SK-N-SH treated with all-trans-retinoic acid at 6 μM for 48 hours (cell line): ENCODE measurements around the gene DPF3.

Experiments
- ATAC-seq: fragments of 200-7000 bp; cut with Tn5 transposase; 3 replicates; pipeline ENCODE4 v1.9.1; 2020; ENCODE audit warnings: mild to moderate bottlenecking, moderate library complexity
- ARNTL ChIP-seq: fragments of 450-650 bp; formaldehyde crosslinking; IDR thresholded peaks from 2 replicates; pipeline ENCODE4 v1.5.0; 2020; ENCODE audit warnings: low read depth, mild to moderate bottlenecking, moderate library complexity, borderline replicate concordance
- BACH2 ChIP-seq: fragments of 250-450 bp; sonication (Bioruptor Pico); IDR thresholded peaks from 2 replicates; pipeline ENCODE4 v1.9.0; 2021; ENCODE audit warnings: mild to moderate bottlenecking, borderline replicate concordance
- CREB5 ChIP-seq: fragments of 250-450 bp; sonication (Bioruptor Pico); IDR thresholded peaks from 2 replicates; pipeline ENCODE4 v1.5.1; 2020; ENCODE audit warnings: low read depth, mild to moderate bottlenecking, moderate library complexity
- CSDC2 ChIP-seq: fragments of 250-450 bp; sonication (Bioruptor Pico); IDR thresholded peaks from 2 replicates; pipeline ENCODE4 v1.5.0; 2020; ENCODE audit warnings: mild to moderate bottlenecking, moderate library complexity
- CSRNP3 ChIP-seq: fragments of 250-450 bp; sonication (Bioruptor Pico); IDR thresholded peaks from 2 replicates; pipeline ENCODE4 v1.5.1; 2021; ENCODE audit warnings: mild to moderate bottlenecking, moderate library complexity
- ESRRG ChIP-seq: fragments of 250-450 bp; sonication (Bioruptor Pico); IDR thresholded peaks from 2 replicates; pipeline ENCODE4 v1.6.1; 2021; ENCODE audit warnings: mild to moderate bottlenecking
- GLIS3 ChIP-seq: fragments of 250-450 bp; sonication (Bioruptor Pico); IDR thresholded peaks from 2 replicates; pipeline ENCODE4 v1.5.0; 2020; ENCODE audit warnings: mild to moderate bottlenecking, moderate library complexity
- ISL1 ChIP-seq: fragments of 250-450 bp; sonication (Bioruptor Pico); IDR thresholded peaks from 2 replicates; pipeline ENCODE4 v2.1.2; 2022; ENCODE audit warnings: mild to moderate bottlenecking, moderate library complexity
- OSR1 ChIP-seq: fragments of 250-450 bp; sonication (Bioruptor Pico); IDR thresholded peaks from 2 replicates; pipeline ENCODE4 v1.8.0; 2022; ENCODE audit warnings: moderate library complexity, mild to moderate bottlenecking, inconsistent platforms
- PATZ1 ChIP-seq: fragments of 250-450 bp; sonication (Bioruptor Pico); IDR thresholded peaks from 2 replicates; pipeline ENCODE4 v1.8.0; 2020; ENCODE audit warnings: mild to moderate bottlenecking, moderate library complexity, borderline replicate concordance
- POU6F1 ChIP-seq: fragments of 250-450 bp; sonication (Bioruptor Pico); IDR thresholded peaks from 2 replicates; pipeline ENCODE4 v1.8.0; 2021; ENCODE audit warnings: low read depth, mild to moderate bottlenecking, moderate library complexity, borderline replicate concordance
- PPARA ChIP-seq: fragments of 250-450 bp; sonication (Bioruptor Pico); IDR thresholded peaks from 2 replicates; pipeline ENCODE4 v1.5.0; 2020; ENCODE audit warnings: mild to moderate bottlenecking, borderline replicate concordance
- RARB ChIP-seq: fragments of 250-450 bp; sonication (Bioruptor Pico); IDR thresholded peaks from 2 replicates; pipeline ENCODE4 v1.8.0; 2021; ENCODE audit warnings: mild to moderate bottlenecking, moderate library complexity
- SNAI2 ChIP-seq: fragments of 250-450 bp; sonication (Bioruptor Pico); IDR thresholded peaks from 2 replicates; pipeline ENCODE4 v1.5.0; 2020; ENCODE audit warnings: mild to moderate bottlenecking, moderate library complexity
- TOX ChIP-seq: fragments of 250-450 bp; sonication (Bioruptor Pico); IDR thresholded peaks from 2 replicates; pipeline ENCODE4 v1.8.0; 2021; ENCODE audit warnings: mild to moderate bottlenecking, moderate library complexity, borderline replicate concordance
- TSHZ2 ChIP-seq: fragments of 250-450 bp; sonication (Bioruptor Pico); IDR thresholded peaks from 2 replicates; pipeline ENCODE4 v1.5.0; 2020; ENCODE audit warnings: mild to moderate bottlenecking, moderate library complexity
- ZC3H10 ChIP-seq: fragments of 250-450 bp; sonication (Bioruptor Pico); IDR thresholded peaks from 2 replicates; pipeline ENCODE4 v1.5.1; 2021; ENCODE audit warnings: mild to moderate bottlenecking, moderate library complexity
- ZFP3 ChIP-seq: fragments of 250-450 bp; sonication (Bioruptor Pico); IDR thresholded peaks from 2 replicates; pipeline ENCODE4 v1.5.0; 2020; ENCODE audit warnings: mild to moderate bottlenecking, moderate library complexity
- ZFP30 ChIP-seq: fragments of 450-650 bp; formaldehyde crosslinking; IDR thresholded peaks from 2 replicates; pipeline ENCODE4 v1.5.0; 2022; ENCODE audit warnings: mild to moderate bottlenecking, moderate library complexity
- ZNF565 ChIP-seq: fragments of 450-650 bp; formaldehyde crosslinking; conservative IDR thresholded peaks from 2 replicates; pipeline ENCODE4 v1.5.0; 2020; ENCODE audit warnings: low read depth, mild to moderate bottlenecking, moderate library complexity
- ZNF70 ChIP-seq: fragments of 450-650 bp; formaldehyde crosslinking; IDR thresholded peaks from 2 replicates; pipeline ENCODE4 v1.5.0; 2020; ENCODE audit warnings: mild to moderate bottlenecking, moderate library complexity

The DPF3 gene

GRCh38 chr14:72839753-72840607 is 53.9 kb downstream of the DPF3 start (continued):
- no peak for TF ChIP-seq TSHZ2 (CRISPR knock-in tag)
- TF ChIP-seq GLIS3 (CRISPR knock-in tag): no peak
- no peak for TF ChIP-seq PPARA (CRISPR knock-in tag)
- no peak for TF ChIP-seq SNAI2 (CRISPR knock-in tag)
- no peak for TF ChIP-seq ZFP30 (CRISPR knock-in tag)
- no peak for TF ChIP-seq PATZ1 (CRISPR knock-in tag)
- no peak for TF ChIP-seq TOX
- TF ChIP-seq CSDC2: no peak

- TF ChIP-seq ARNTL (CRISPR knock-in tag): no peak
- no peak for TF ChIP-seq SNAI2 (CRISPR knock-in tag)
- no peak for TF ChIP-seq BACH2
- no peak for TF ChIP-seq ESRRG
- ATAC-seq: no peak
Measured at GRCh38 chr14:72839351-72839750, 54.5 kb downstream of the DPF3 start.

GRCh38 chr14:72836085-72836484 is 57.8 kb downstream of the DPF3 start:
- ATAC-seq: no peak; the same call in 2 of the 3 replicates
- TF ChIP-seq BACH2 (no peak), ISL1 (CRISPR knock-in tag) (no peak), ZNF70 (no peak), RARB (CRISPR knock-in tag) (no peak), PPARA (CRISPR knock-in tag) (no peak), TSHZ2 (CRISPR knock-in tag) (no peak), POU6F1 (CRISPR knock-in tag) (no peak), PATZ1 (CRISPR knock-in tag) (no peak), ZFP3 (CRISPR knock-in tag) (no peak), CSRNP3 (CRISPR knock-in tag) (no peak), ARNTL (CRISPR knock-in tag) (no peak), ESRRG (no peak), TOX (no peak), CREB5 (no peak), ZC3H10 (no peak), ZFP30 (CRISPR knock-in tag) (no peak), SNAI2 (CRISPR knock-in tag) (no peak), GLIS3 (CRISPR knock-in tag) (no peak), ZNF565 (CRISPR knock-in tag) (no peak), OSR1 (no peak)
- TF ChIP-seq, all 23 proteins: peak for 0
